Measurements from ENCODE around the gene GABBR1.

DNA sequence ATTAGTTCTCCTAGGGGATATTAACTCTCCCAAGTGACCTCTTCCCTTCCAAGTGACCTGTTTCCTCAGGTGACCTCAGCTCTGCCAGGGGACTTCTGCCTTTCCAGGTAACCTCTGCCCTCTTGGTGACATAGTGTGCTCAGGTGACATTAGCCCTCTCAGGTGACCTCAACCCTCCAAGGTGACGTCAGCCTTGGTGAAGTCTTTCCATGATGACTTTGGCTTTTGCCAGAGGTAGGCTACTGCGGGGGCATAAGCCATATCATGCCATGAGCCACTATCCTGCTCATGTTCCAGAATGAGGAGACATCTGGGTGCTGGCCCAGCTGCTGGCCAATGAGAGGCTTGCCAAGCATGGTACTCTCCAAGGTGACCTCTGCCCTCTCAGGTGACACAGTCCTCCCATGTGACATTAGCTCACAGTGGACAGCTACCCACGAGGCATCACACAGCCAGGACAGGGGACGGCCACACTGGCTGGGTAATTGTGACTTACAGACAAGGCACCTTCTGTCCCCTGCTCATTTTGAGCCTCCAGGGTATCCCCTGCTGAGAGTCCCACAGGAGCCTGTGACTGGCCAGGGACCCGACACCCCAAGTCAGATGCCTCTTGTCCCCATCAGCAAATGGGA is 104.6 kb downstream of the GABBR1 start:
- TF ChIP-seq, protein P1, sequence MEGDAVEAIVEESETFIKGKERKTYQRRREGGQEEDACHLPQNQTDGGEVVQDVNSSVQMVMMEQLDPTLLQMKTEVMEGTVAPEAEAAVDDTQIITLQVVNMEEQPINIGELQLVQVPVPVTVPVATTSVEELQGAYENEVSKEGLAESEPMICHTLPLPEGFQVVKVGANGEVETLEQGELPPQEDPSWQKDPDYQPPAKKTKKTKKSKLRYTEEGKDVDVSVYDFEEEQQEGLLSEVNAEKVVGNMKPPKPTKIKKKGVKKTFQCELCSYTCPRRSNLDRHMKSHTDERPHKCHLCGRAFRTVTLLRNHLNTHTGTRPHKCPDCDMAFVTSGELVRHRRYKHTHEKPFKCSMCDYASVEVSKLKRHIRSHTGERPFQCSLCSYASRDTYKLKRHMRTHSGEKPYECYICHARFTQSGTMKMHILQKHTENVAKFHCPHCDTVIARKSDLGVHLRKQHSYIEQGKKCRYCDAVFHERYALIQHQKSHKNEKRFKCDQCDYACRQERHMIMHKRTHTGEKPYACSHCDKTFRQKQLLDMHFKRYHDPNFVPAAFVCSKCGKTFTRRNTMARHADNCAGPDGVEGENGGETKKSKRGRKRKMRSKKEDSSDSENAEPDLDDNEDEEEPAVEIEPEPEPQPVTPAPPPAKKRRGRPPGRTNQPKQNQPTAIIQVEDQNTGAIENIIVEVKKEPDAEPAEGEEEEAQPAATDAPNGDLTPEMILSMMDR (IDR thresholded peaks at IDR 0.05), result no peak
- TF ChIP-seq POLR2A (IDR thresholded peaks at IDR 0.05), result no peak
